Measurements from ENCODE around the gene CDK17. TPM values are rescaled to one million over a fixed set of nuclear protein-coding genes. Genes with fewer than 3 reads are reported as not detected.
A peak's percentile ranks its signal among the peaks of the same experiment; 100 is the strongest.

Gene CDK17
- total and polyA plus RNA-seq, 2 donors (not counting 1 experiment from before 2014, with no cell fraction given): 15.6 to 87.8 TPM

DNA sequence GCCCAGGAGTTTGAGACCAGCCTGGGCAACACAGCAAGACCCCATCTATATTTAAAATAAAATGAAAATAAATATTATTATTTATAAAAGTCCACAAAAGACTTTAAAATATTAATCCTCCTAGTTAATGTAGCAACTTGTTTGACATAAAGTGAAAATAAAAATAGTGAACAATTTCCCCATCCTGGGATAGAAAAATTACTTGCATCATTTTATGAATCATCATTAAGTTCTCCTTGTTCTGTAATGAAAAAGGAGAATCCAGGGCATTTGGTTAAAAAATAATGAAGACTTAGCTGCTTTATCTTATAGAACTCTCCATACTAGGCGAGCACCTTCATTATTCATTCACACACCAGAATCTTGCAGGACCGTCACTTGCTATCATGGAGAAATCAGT lies 140.0 kb downstream of the CDK17 start:
- no CpG with 5 or more reads among the region's 2 CpGs for WGBS (ENCODE audit: insufficient coverage)
- Mint-ChIP-seq H3K4me1 (peaks cover 1% of the 10 kb centered on the region), H3K9me3 (ENCODE audit: insufficient read depth) (no peaks in the 10 kb centered on the region), H3K27me3 (no peaks in the 10 kb centered on the region), H3K27ac (no peak overlapping the region), H3K4me3 (no peak overlapping the region)
- ChIA-PET POLR2A (no interaction called here), CTCF (no interaction called here)
- ATAC-seq (ENCODE audit: low read depth) (no peak), DNase-seq (no peak)
- Histone ChIP-seq H3K36me3 (replicated peaks in 1 of 2; ENCODE audit: control extremely low read depth in 1 of 2, control insufficient read depth in 1 of 2, extremely low read depth in 1 of 2, insufficient read depth in 2 of 2, low read length in 1 of 2) (peaks cover 0 to 47% of the 10 kb centered on the region in 2 experiments), H3K79me2 (ENCODE audit: control insufficient read depth, insufficient read depth, low read length) (peaks cover 20% of the 10 kb centered on the region), H3K9ac (ENCODE audit: low read length) (no peak overlapping the region), H3K9me3 (ENCODE audit: control extremely low read depth in 1 of 3, control insufficient read depth in 2 of 3, insufficient read depth in 1 of 3, low read length in 2 of 3) (no peaks in the 10 kb centered on the region), H4K20me1 (ENCODE audit: control insufficient read depth, insufficient read depth, low read length, poor library complexity, severe bottlenecking) (peaks cover 18% of the 10 kb centered on the region), H3K27me3 (replicated peaks in 1 of 4; ENCODE audit: control extremely low read depth in 1 of 4, control insufficient read depth in 3 of 4, insufficient read depth in 4 of 4, low read length in 3 of 4) (no peaks in the 10 kb centered on the region), H3K4me2 (replicated peaks; ENCODE audit: low read depth, low read length, poor library complexity, severe bottlenecking) (no peak overlapping the region), H3K4me3 (ENCODE audit: control extremely low read depth in 1 of 5, extremely low read depth in 1 of 5, insufficient read depth in 1 of 5, low read depth in 2 of 5, low read length in 4 of 5) (no peak overlapping the region), H3K27ac (ENCODE audit: low read length in 2 of 2) (no peak overlapping the region), H2AFZ (ENCODE audit: insufficient read depth, low read depth, low read length, poor library complexity, severe bottlenecking) (no peak overlapping the region), H3K4me1 (ENCODE audit: control insufficient read depth in 2 of 2, insufficient read depth in 2 of 2, low read length in 2 of 2) (no peaks in the 10 kb centered on the region)
- intact Hi-C loops (cut with micrococcal nuclease): no loop called here
- TF ChIP-seq, protein P1, sequence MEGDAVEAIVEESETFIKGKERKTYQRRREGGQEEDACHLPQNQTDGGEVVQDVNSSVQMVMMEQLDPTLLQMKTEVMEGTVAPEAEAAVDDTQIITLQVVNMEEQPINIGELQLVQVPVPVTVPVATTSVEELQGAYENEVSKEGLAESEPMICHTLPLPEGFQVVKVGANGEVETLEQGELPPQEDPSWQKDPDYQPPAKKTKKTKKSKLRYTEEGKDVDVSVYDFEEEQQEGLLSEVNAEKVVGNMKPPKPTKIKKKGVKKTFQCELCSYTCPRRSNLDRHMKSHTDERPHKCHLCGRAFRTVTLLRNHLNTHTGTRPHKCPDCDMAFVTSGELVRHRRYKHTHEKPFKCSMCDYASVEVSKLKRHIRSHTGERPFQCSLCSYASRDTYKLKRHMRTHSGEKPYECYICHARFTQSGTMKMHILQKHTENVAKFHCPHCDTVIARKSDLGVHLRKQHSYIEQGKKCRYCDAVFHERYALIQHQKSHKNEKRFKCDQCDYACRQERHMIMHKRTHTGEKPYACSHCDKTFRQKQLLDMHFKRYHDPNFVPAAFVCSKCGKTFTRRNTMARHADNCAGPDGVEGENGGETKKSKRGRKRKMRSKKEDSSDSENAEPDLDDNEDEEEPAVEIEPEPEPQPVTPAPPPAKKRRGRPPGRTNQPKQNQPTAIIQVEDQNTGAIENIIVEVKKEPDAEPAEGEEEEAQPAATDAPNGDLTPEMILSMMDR (IDR thresholded peaks at IDR 0.05): no peak
- TF ChIP-seq EZH2 (IDR thresholded peaks at IDR 0.05; ENCODE audit: borderline replicate concordance, insufficient read depth, low read depth, low read length, poor library complexity, severe bottlenecking): no peak

DNA sequence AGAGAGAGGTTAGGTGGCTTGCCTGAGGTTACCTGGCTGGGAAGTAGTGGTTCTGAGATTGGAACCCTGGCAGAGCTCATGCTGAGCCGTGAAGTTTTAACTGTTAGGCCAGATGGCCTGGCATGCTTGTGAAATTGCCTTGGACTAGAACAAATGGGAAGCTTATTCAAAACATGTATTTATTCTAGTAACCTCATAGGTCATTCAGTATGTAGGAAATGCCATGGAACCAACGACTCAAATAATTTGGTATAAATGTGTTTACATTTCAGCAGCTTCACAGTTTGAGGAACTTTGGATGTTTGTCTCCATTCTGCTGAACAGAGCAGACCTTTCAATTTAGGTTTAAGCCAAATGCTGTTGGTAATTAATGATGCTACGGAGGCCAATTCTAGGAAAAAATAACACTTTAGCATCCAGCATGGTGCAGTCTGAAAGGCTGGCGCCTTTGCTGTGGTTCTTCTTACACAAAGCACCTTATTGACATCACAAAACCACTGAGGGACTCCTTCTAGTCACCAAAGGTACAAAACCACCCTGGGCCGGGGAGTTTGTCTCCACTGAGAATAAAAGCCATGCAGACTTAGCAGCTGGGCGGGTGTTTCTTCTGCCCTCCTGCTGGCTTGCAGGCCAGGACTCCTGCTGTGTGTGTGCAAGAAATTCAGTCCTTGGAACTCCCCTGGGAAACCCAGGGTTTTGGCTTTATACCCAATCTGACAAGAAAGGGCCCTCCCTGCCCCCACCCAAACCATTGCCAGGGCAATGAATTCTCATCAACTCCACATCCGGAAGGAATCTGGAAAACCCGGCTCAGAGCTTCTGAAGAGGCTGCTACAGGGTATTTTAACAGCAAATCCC lies 141.9 kb downstream of the CDK17 start:
- H3K27ac Mint-ChIP-seq: peak overlapping the region; percentile 5
- TF ChIP-seq EZH2 (IDR thresholded peaks at IDR 0.05; ENCODE audit: borderline replicate concordance, insufficient read depth, low read depth, low read length, poor library complexity, severe bottlenecking): no peak
- TF ChIP-seq, protein P1 (IDR thresholded peaks at IDR 0.05): no peak
- H3K27me3 Mint-ChIP-seq: no peaks in the 10 kb centered on the region
- H3K27me3 ChIP-seq (replicated peaks in 1 of 4; ENCODE audit: control extremely low read depth in 1 of 4, control insufficient read depth in 3 of 4, insufficient read depth in 4 of 4, low read length in 3 of 4): no peaks in the 10 kb centered on the region
- DNase-seq: no peak
- H3K9me3 Mint-ChIP-seq (ENCODE audit: insufficient read depth): no peaks in the 10 kb centered on the region
- peaks cover 0 to 42% of the 10 kb centered on the region in 2 experiments for H3K36me3 ChIP-seq (replicated peaks in 1 of 2; ENCODE audit: control extremely low read depth in 1 of 2, control insufficient read depth in 1 of 2, extremely low read depth in 1 of 2, insufficient read depth in 2 of 2, low read length in 1 of 2)
- no peak overlapping the region for H3K27ac ChIP-seq (ENCODE audit: low read length in 2 of 2)
- ChIA-PET POLR2A (no interaction called here), CTCF (interaction anchor here (0.6 to 1.1 kb wide), 3 partner anchors 37 to 52 kb away, joined by 3 read pairs; no protein-coding TSS in a partner anchor)
- H3K9me3 ChIP-seq (ENCODE audit: control extremely low read depth in 1 of 3, control insufficient read depth in 2 of 3, insufficient read depth in 1 of 3, low read length in 2 of 3): no peaks in the 10 kb centered on the region
- peaks cover 36% of the 10 kb centered on the region for H3K79me2 ChIP-seq (ENCODE audit: control insufficient read depth, insufficient read depth, low read length)
- no peaks in the 10 kb centered on the region for H3K4me1 ChIP-seq (ENCODE audit: control insufficient read depth in 2 of 2, insufficient read depth in 2 of 2, low read length in 2 of 2)
- peaks cover 6% of the 10 kb centered on the region for H3K4me1 Mint-ChIP-seq
- WGBS (ENCODE audit: insufficient coverage): 100% methylated on average over 1 of the region's 8 CpGs
- no peak overlapping the region for H3K9ac ChIP-seq (ENCODE audit: low read length)
- no peak overlapping the region for H2AFZ ChIP-seq (ENCODE audit: insufficient read depth, low read depth, low read length, poor library complexity, severe bottlenecking)
- intact Hi-C loops (cut with micrococcal nuclease): no loop called here
- no peak overlapping the region for H3K4me2 ChIP-seq (replicated peaks; ENCODE audit: low read depth, low read length, poor library complexity, severe bottlenecking)
- no peak for ATAC-seq (ENCODE audit: low read depth)
- no peak overlapping the region for H3K4me3 Mint-ChIP-seq
- H4K20me1 ChIP-seq (ENCODE audit: control insufficient read depth, insufficient read depth, low read length, poor library complexity, severe bottlenecking): peaks cover 27% of the 10 kb centered on the region
- no peak overlapping the region for H3K4me3 ChIP-seq (ENCODE audit: control extremely low read depth in 1 of 5, extremely low read depth in 1 of 5, insufficient read depth in 1 of 5, low read depth in 2 of 5, low read length in 4 of 5)

Measured in B cell (primary cell).